ENCODE data around the gene FAXDC2.

DNA sequence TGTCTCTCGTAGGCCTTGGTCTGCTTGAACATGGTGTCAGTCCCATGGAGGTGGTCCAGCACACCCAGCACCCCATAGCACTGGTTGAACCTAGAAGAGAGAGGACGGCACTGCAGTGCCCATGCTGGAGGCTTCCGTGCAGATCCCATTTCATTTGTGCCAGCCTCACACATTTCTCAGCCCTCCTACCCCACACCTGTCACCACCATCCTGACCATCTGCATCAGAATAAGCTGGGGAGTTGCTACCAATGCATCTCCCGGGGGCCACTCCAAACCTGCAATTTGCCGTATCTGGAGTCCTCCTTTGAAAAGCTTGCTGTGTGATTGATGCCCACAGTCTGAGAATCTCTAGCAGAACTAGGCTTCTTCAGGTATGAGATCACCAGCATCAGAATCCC is 30.0 kb downstream of the FAXDC2 start:
- no peak for TF ChIP-seq NR2F6 (IDR thresholded peaks at IDR 0.05)
- no peak for TF ChIP-seq NR2F6 (CRISPR knock-in tag; IDR thresholded peaks at IDR 0.05)
- TF ChIP-seq ZNF282 (IDR thresholded peaks at IDR 0.05; ENCODE audit: partially characterized antibody): no peak
- no peak for TF ChIP-seq LCORL (IDR thresholded peaks at IDR 0.05)
- TF ChIP-seq LCORL (CRISPR knock-in tag; IDR thresholded peaks at IDR 0.05): no peak
- TF ChIP-seq CTCF (CRISPR knock-in tag; IDR thresholded peaks at IDR 0.05): no peak

All from HepG2 (cell line).